A673 (cell line): Measurements from ENCODE around the gene APC.

Source experiments
- EZH2 ChIP-seq: fragments of 200-600 bp; sonication (generic); IDR thresholded peaks from 2 replicates; pipeline ENCODE4 v1.6.1; 2017; ENCODE audit warnings: borderline replicate concordance, low read depth, mild to moderate bottlenecking, mixed read lengths, antibody characterized with exemption, low read length; ENCODE audit not compliant: poor library complexity, severe bottlenecking
- TF ChIP-seq, protein P1 (sequence below): fragments of 300-800, 200-600 bp; sonication (generic); conservative IDR thresholded peaks from 2 replicates; pipeline ENCODE4 v1.5.1; 2017; ENCODE audit warnings: low read depth, mild to moderate bottlenecking, antibody characterized with exemption, low read length, moderate library complexity, mixed read lengths

DNA sequence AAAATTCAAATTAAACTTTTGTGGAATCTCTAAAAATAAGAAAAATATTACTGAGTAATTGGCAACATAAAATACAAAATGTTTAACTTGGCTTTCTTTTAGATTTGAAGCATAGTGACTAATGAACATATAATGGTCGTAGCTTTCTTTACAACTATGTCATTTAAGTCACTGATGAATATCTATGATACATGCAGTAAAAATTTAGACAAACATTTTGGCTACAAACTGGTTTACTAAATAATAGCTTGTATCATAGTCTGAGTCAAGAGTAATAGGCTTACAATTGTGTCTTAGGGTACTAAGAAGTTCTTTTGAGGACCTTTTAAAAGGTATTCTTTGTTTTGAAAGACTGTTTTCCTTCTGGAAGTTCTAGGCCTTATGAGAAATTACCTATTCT is 2.0 kb upstream of the APC start:
- TF ChIP-seq, protein P1, sequence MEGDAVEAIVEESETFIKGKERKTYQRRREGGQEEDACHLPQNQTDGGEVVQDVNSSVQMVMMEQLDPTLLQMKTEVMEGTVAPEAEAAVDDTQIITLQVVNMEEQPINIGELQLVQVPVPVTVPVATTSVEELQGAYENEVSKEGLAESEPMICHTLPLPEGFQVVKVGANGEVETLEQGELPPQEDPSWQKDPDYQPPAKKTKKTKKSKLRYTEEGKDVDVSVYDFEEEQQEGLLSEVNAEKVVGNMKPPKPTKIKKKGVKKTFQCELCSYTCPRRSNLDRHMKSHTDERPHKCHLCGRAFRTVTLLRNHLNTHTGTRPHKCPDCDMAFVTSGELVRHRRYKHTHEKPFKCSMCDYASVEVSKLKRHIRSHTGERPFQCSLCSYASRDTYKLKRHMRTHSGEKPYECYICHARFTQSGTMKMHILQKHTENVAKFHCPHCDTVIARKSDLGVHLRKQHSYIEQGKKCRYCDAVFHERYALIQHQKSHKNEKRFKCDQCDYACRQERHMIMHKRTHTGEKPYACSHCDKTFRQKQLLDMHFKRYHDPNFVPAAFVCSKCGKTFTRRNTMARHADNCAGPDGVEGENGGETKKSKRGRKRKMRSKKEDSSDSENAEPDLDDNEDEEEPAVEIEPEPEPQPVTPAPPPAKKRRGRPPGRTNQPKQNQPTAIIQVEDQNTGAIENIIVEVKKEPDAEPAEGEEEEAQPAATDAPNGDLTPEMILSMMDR: no peak
- no peak for TF ChIP-seq EZH2
